Endothelial cell of umbilical vein (primary cell): ENCODE measurements around the gene FAM120B. TPM values are rescaled to one million over a fixed set of nuclear protein-coding genes. Genes with fewer than 3 reads are reported as not detected.

ENCODE experiments used
- BruUV-seq: library from RNA; stranded (reverse); fragments of 400-500 nt; replicated peaks from 2 replicates; lab custom pipeline; 2021; lab: Mats Ljungman, UMichigan
- CTCF ChIA-PET: fragments of 300-600, 350-600 bp; sonication (Branson Sonifier 250); formaldehyde crosslinking; loops from one replicate; lab custom pipeline; 2021; ENCODE audit warnings: antibody characterized with exemption, inconsistent platforms; lab: Charles Lee
- POLR2A ChIA-PET: fragments of 300-600, 350-600 bp; sonication (Branson Sonifier 250); formaldehyde crosslinking; loops from one replicate; lab custom pipeline; 2021; ENCODE audit warnings: antibody characterized with exemption, inconsistent platforms; lab: Charles Lee
- DNase-seq: peaks from one replicate; pipeline ENCODE4 v3.0.0-alpha.2; 2011; ENCODE audit warnings: low read depth, low spot score
- FAIRE-seq: peaks from 2 replicates; lab custom pipeline; 2011; peaks lifted over from hg19 to GRCh38; lab: Jason Lieb, UNC
- H2AFZ ChIP-seq: 2 replicates; pipeline ENCODE4 v1.6.0; 2012; ENCODE audit warnings: low read depth, low read length, control low read depth, inconsistent platforms
- H3K27ac ChIP-seq: 2 replicates; pipeline ENCODE4 v1.5.1; 2011; ENCODE audit warnings: low read depth, mild to moderate bottlenecking, control low read depth, low read length, moderate library complexity; ENCODE audit not compliant: insufficient read depth
- H3K27me3 ChIP-seq, 2 experiments: 2 replicates each; pipeline versions ENCODE4 v1.6.0 to v1.6.1; 2011; ENCODE audit warnings: low read length in 2 of 2, mixed read lengths in 1 of 2; ENCODE audit not compliant: control insufficient read depth in 2 of 2, insufficient read depth in 2 of 2
- H3K36me3 ChIP-seq, 2 experiments: 2 replicates in 1 of 2; 3 replicates in 1 of 2; pipeline ENCODE4 v1.5.1; 2011; ENCODE audit warnings: low read length in 2 of 2, mild to moderate bottlenecking in 1 of 2, moderate library complexity in 1 of 2; ENCODE audit not compliant: control insufficient read depth in 2 of 2, insufficient read depth in 2 of 2; ENCODE audit errors: extremely low read depth in 1 of 2
- H3K4me1 ChIP-seq: 3 replicates; pipeline ENCODE4 v1.5.1; 2011; ENCODE audit warnings: mild to moderate bottlenecking, low read length; ENCODE audit not compliant: control insufficient read depth, insufficient read depth; ENCODE audit errors: extremely low read depth
- H3K4me2 ChIP-seq: 2 replicates; pipeline ENCODE4 v1.6.1; 2011; ENCODE audit warnings: low read length, control low read depth, mixed read lengths; ENCODE audit not compliant: insufficient read depth
- H3K4me3 ChIP-seq, 3 experiments: fragments of 200-600 bp in 1 of 3; sonication (generic), shearing (Covaris generic) in 1 of 3; replicated peaks in 1 of 3; 2 replicates each; pipeline ENCODE4 v1.5.1; 2011 to 2016; ENCODE audit warnings: control low read depth in 3 of 3, low read length in 3 of 3, mild to moderate bottlenecking in 2 of 3, inconsistent platforms in 1 of 3, low read depth in 1 of 3, moderate library complexity in 1 of 3; ENCODE audit not compliant: insufficient read depth in 1 of 3
- H3K79me2 ChIP-seq: 2 replicates; pipeline ENCODE4 v1.6.0; 2012; ENCODE audit warnings: low read length, inconsistent platforms; ENCODE audit not compliant: control insufficient read depth, insufficient read depth
- H3K9ac ChIP-seq: replicated peaks from 2 replicates; pipeline ENCODE3; 2011; ENCODE audit warnings: low read length, control low read depth; ENCODE audit not compliant: insufficient read depth; ENCODE audit errors: extremely low read depth
- H3K9me1 ChIP-seq: replicated peaks from 3 replicates; pipeline ENCODE4 v1.6.0; 2011; ENCODE audit warnings: mild to moderate bottlenecking, low read length; ENCODE audit not compliant: control insufficient read depth, insufficient read depth; ENCODE audit errors: extremely low read depth
- H3K9me3 ChIP-seq: replicated peaks from 2 replicates; pipeline ENCODE4 v1.5.1; 2012; ENCODE audit warnings: low read length, inconsistent platforms; ENCODE audit not compliant: control insufficient read depth, insufficient read depth
- H4K20me1 ChIP-seq: replicated peaks from 2 replicates; pipeline ENCODE3; 2011; ENCODE audit warnings: mild to moderate bottlenecking, low read length; ENCODE audit not compliant: control insufficient read depth, insufficient read depth; ENCODE audit errors: extremely low read depth
- EZH2 ChIP-seq: IDR thresholded peaks from 2 replicates; pipeline ENCODE4 v1.6.1; 2012; ENCODE audit warnings: borderline replicate concordance, low read depth, mild to moderate bottlenecking, moderate library complexity, low read length, inconsistent platforms; ENCODE audit not compliant: severe bottlenecking
- JUN ChIP-seq: IDR thresholded peaks from 2 replicates; pipeline ENCODE4 v1.6.1; 2011; ENCODE audit warnings: borderline replicate concordance, low read depth; ENCODE audit not compliant: insufficient read length, insufficient read depth
- POLR2AphosphoS5 ChIP-seq: IDR thresholded peaks from 2 replicates; pipeline ENCODE4 v1.6.1; 2012; ENCODE audit warnings: low read depth, mild to moderate bottlenecking, control low read depth, low read length, moderate library complexity; ENCODE audit not compliant: insufficient read depth
- dilution Hi-C: fragments of 300-500 bp; cut with MboI; formaldehyde crosslinking; loops from one replicate; pipeline ENCODE4 v1.15.0; 2019; ENCODE audit warnings: low sequenced_read_pairs; ENCODE audit not compliant: extremely low pct_ligation_motif_present
- intact Hi-C: fragments of 100-400 bp; cut with micrococcal nuclease; formaldehyde crosslinking; loops from one replicate; pipeline ENCODE4 v1.10.0; 2022
- polyA plus RNA-seq, 4 experiments: library from polyadenylated mRNA; depleted of rRNA in 3 of 4; stranded (reverse) in 3 of 4; unstranded in 1 of 4; fragments of >200 nt; gene quantifications; 2 replicates each; pipeline versions ENCODE4 v1.2.1 to v1.2.3, GENCODE V29; 2011 to 2012; ENCODE audit warnings: missing spikeins in 1 of 4
- total RNA-seq: library from RNA; stranded (reverse); gene quantifications from 2 replicates; pipeline ENCODE4 v1.2.3, GENCODE V29; 2021

Gene FAM120B
- total and polyA plus RNA-seq, 2 donors (not counting 3 experiments of a cell fraction or from before 2014, with no cell fraction given), result 10.8 to 28.2 TPM

- H3K9me1 ChIP-seq, result no peaks in the 10 kb centered on the region
- H3K27ac ChIP-seq, result no peak overlapping the region
- no peak overlapping the region for H3K4me3 ChIP-seq
- POLR2A ChIA-PET, result interaction anchor here (0.6 kb wide), 1 partner anchor 77 kb away, joined by 3 read pairs; no protein-coding TSS in a partner anchor
- peaks cover 0 to 14% of the 10 kb centered on the region in 2 experiments for H3K36me3 ChIP-seq
- H3K27me3 ChIP-seq, result peaks cover 6 to 25% of the 10 kb centered on the region in 2 experiments
- no peak overlapping the region for H2AFZ ChIP-seq
- no peak overlapping the region for H3K9ac ChIP-seq
- peaks cover 14% of the 10 kb centered on the region for H3K4me1 ChIP-seq
- intact Hi-C loops, result loop anchor here (10.0 kb wide), 1 partner anchor 132 kb away; no protein-coding TSS in a partner anchor
- H3K79me2 ChIP-seq, result no peaks in the 10 kb centered on the region
- no peak for TF ChIP-seq POLR2AphosphoS5
- peak; percentile 28 for TF ChIP-seq EZH2
- TF ChIP-seq JUN, result no peak
- dilution Hi-C loops, result no loop called here
- H3K9me3 ChIP-seq, result no peaks in the 10 kb centered on the region
- H4K20me1 ChIP-seq, result no peaks in the 10 kb centered on the region
- CTCF ChIA-PET, result interaction anchor here (1.9 to 2.3 kb wide), 2 partner anchors 231 to 455 kb away, joined by 6 to 13 read pairs; no protein-coding TSS in a partner anchor
- no peak for FAIRE-seq
- BruUV-seq, result no TSS peak
- no peak for DNase-seq
- H3K4me2 ChIP-seq, result no peak overlapping the region
Observed at GRCh38 chr6:170286246-170286933, 20.2 kb upstream of the FAM120B start.

GRCh38 chr6:170286934-170287265, 19.7 kb upstream of the FAM120B start:
- Histone ChIP-seq H3K9me1 (no peaks in the 10 kb centered on the region), H3K27ac (no peak overlapping the region), H3K27me3 (peaks cover 6 to 30% of the 10 kb centered on the region in 2 experiments), H3K9me3 (no peaks in the 10 kb centered on the region), H4K20me1 (no peaks in the 10 kb centered on the region), H3K9ac (no peak overlapping the region), H3K79me2 (no peaks in the 10 kb centered on the region), H3K4me1 (peaks cover 19% of the 10 kb centered on the region), H3K36me3 (peaks cover 0 to 14% of the 10 kb centered on the region in 2 experiments), H2AFZ (no peak overlapping the region), H3K4me2 (no peak overlapping the region), H3K4me3 (no peak overlapping the region)
- ChIA-PET CTCF (interaction anchor here (1.9 to 2.3 kb wide), 2 partner anchors 230 to 455 kb away, joined by 6 to 13 read pairs; no protein-coding TSS in a partner anchor), POLR2A (interaction anchor here (0.6 kb wide), 1 partner anchor 76 kb away, joined by 3 read pairs; no protein-coding TSS in a partner anchor)
- dilution Hi-C loops (no loop called here), intact Hi-C loops (loop anchor here (10.0 kb wide), 1 partner anchor 132 kb away; no protein-coding TSS in a partner anchor)
- TF ChIP-seq EZH2 (no peak), JUN (no peak)
- no peak for FAIRE-seq
- BruUV-seq, result no TSS peak
- DNase-seq, result no peak
